ENCODE results near the gene SHKBP1. TPM values are rescaled to one million over a fixed set of nuclear protein-coding genes. Genes with fewer than 3 reads are reported as not detected.

SHKBP1 gene
- total RNA-seq, 2 donors from 2014 or later, result 131 to 149 TPM

GRCh38 chr19:40626918-40627317 is 50.2 kb downstream of the SHKBP1 start:
- DNase-seq (ENCODE audit: low spot score), result no peak
- Mint-ChIP-seq H3K4me1 (ENCODE audit: low read depth in 2 of 2) (peaks cover 10 to 19% of the 10 kb centered on the region in 2 donors), H3K27me3 (no peaks in the 10 kb centered on the region), H3K9me3 (no peaks in the 10 kb centered on the region), H3K27ac (peak overlapping the region in 1 of 2 donors; percentile 23), H3K36me3 (peaks cover 12% of the 10 kb centered on the region), H3K4me3 (no peak overlapping the region)
- no peak for ATAC-seq

GRCh38 chr19:40627486-40628279 is 51.0 kb downstream of the SHKBP1 start:
- DNase-seq (ENCODE audit: low spot score) (no peak), ATAC-seq (peak; percentile 22 to 25)
- Mint-ChIP-seq H3K36me3 (peaks cover 12% of the 10 kb centered on the region), H3K9me3 (no peaks in the 10 kb centered on the region), H3K4me3 (no peak overlapping the region), H3K27ac (no peak overlapping the region), H3K4me1 (ENCODE audit: low read depth in 2 of 2) (peaks cover 10 to 19% of the 10 kb centered on the region in 2 donors), H3K27me3 (no peaks in the 10 kb centered on the region)

GRCh38 chr19:40629346-40629745 is 52.7 kb downstream of the SHKBP1 start:
- ATAC-seq (peak in 1 of 2 donors; percentile 29), DNase-seq (ENCODE audit: low spot score) (no peak)
- Mint-ChIP-seq H3K36me3 (peaks cover 12% of the 10 kb centered on the region), H3K27ac (no peak overlapping the region), H3K4me1 (ENCODE audit: low read depth in 2 of 2) (peaks cover 15 to 19% of the 10 kb centered on the region in 2 donors), H3K4me3 (no peak overlapping the region), H3K9me3 (no peaks in the 10 kb centered on the region), H3K27me3 (peaks cover 0 to under 1% of the 10 kb centered on the region in 2 donors)

- peaks cover 6% of the 10 kb centered on the region for H3K36me3 Mint-ChIP-seq
- peaks cover 0 to 5% of the 10 kb centered on the region in 2 donors for H3K27me3 Mint-ChIP-seq
- DNase-seq (ENCODE audit: low spot score) (no peak), ATAC-seq (no peak)
- peaks cover 8 to 11% of the 10 kb centered on the region in 2 donors for H3K4me1 Mint-ChIP-seq (ENCODE audit: low read depth in 2 of 2)
- no peak overlapping the region for H3K4me3 Mint-ChIP-seq
- no peaks in the 10 kb centered on the region for H3K9me3 Mint-ChIP-seq
- no peak overlapping the region for H3K27ac Mint-ChIP-seq
Observed at GRCh38 chr19:40630571-40631160, 54.0 kb downstream of the SHKBP1 start.

GRCh38 chr19:40632311-40633036 is 55.8 kb downstream of the SHKBP1 start:
- Mint-ChIP-seq H3K4me1 (ENCODE audit: low read depth in 2 of 2) (peaks cover 0 to 8% of the 10 kb centered on the region in 2 donors), H3K27me3 (peaks cover 0 to 6% of the 10 kb centered on the region in 2 donors), H3K27ac (no peak overlapping the region), H3K4me3 (no peak overlapping the region), H3K9me3 (no peaks in the 10 kb centered on the region), H3K36me3 (peaks cover 6% of the 10 kb centered on the region)
- DNase-seq (ENCODE audit: low spot score) (no peak), ATAC-seq (no peak)

GRCh38 chr19:40633207-40633606 is 56.5 kb downstream of the SHKBP1 start:
- H3K36me3 Mint-ChIP-seq, result peaks cover 6% of the 10 kb centered on the region
- H3K4me1 Mint-ChIP-seq (ENCODE audit: low read depth in 2 of 2), result peaks cover 0 to 8% of the 10 kb centered on the region in 2 donors
- ATAC-seq (no peak), DNase-seq (ENCODE audit: low spot score) (no peak)
- peak overlapping the region in 1 of 2 donors; percentile 18 for H3K27ac Mint-ChIP-seq
- H3K27me3 Mint-ChIP-seq, result peaks cover 0 to 6% of the 10 kb centered on the region in 2 donors
- H3K4me3 Mint-ChIP-seq, result no peak overlapping the region
- no peaks in the 10 kb centered on the region for H3K9me3 Mint-ChIP-seq

- Mint-ChIP-seq H3K27ac (no peak overlapping the region), H3K4me1 (ENCODE audit: low read depth in 2 of 2) (peaks cover 0 to 8% of the 10 kb centered on the region in 2 donors), H3K9me3 (no peaks in the 10 kb centered on the region), H3K36me3 (no peaks in the 10 kb centered on the region), H3K4me3 (no peak overlapping the region), H3K27me3 (peaks cover 0 to 6% of the 10 kb centered on the region in 2 donors)
- DNase-seq (ENCODE audit: low spot score) (no peak), ATAC-seq (no peak)
Observed at GRCh38 chr19:40638327-40638726, 61.7 kb downstream of the SHKBP1 start.

- peaks cover 0 to 1% of the 10 kb centered on the region in 2 donors for H3K4me1 Mint-ChIP-seq (ENCODE audit: low read depth in 2 of 2)
- ATAC-seq (no peak), DNase-seq (ENCODE audit: low spot score) (no peak)
- H3K27ac Mint-ChIP-seq, result no peak overlapping the region
- no peaks in the 10 kb centered on the region for H3K36me3 Mint-ChIP-seq
- peaks cover 0 to 2% of the 10 kb centered on the region in 2 donors for H3K27me3 Mint-ChIP-seq
- H3K4me3 Mint-ChIP-seq, result no peak overlapping the region
- no peaks in the 10 kb centered on the region for H3K9me3 Mint-ChIP-seq
Observed at GRCh38 chr19:40639638-40639982, 62.9 kb downstream of the SHKBP1 start.

GRCh38 chr19:40640744-40641143 is 64.1 kb downstream of the SHKBP1 start:
- Mint-ChIP-seq H3K4me1 (ENCODE audit: low read depth in 2 of 2) (no peaks in the 10 kb centered on the region), H3K36me3 (no peaks in the 10 kb centered on the region), H3K27ac (no peak overlapping the region), H3K9me3 (no peaks in the 10 kb centered on the region), H3K27me3 (no peaks in the 10 kb centered on the region), H3K4me3 (no peak overlapping the region)
- DNase-seq (ENCODE audit: low spot score) (no peak), ATAC-seq (no peak)

Other genes starting within 250 kb of the SHKBP1 start
- 10 to 100 TPM; 18.1 to 33.5 TPM for gene C19orf47, start 228.5 kb upstream of the SHKBP1 start, total RNA-seq
- gene PLD3, start 228.2 kb upstream of the SHKBP1 start, total RNA-seq, result 10 to 100 TPM; 67.4 to 92.0 TPM
- not detected for gene HIPK4, start 186.7 kb upstream of the SHKBP1 start, total RNA-seq
- gene PRX, start 163.5 kb upstream of the SHKBP1 start, total RNA-seq, result under 1 TPM; 0.48 to 0.78 TPM
- 10 to 100 TPM; 11.2 to 21.5 TPM for gene SERTAD1, start 150.9 kb upstream of the SHKBP1 start, total RNA-seq
- gene SERTAD3, start 132.5 kb upstream of the SHKBP1 start, total RNA-seq, result 10 to 100 TPM; 12.8 to 13.2 TPM
- 1 to 10 TPM; 4.6 to 5.3 TPM for gene BLVRB, start 111.1 kb upstream of the SHKBP1 start, total RNA-seq
- gene SPTBN4, start 109.9 kb upstream of the SHKBP1 start, total RNA-seq, result not detected
- 10 to 100 TPM; 28.1 to 59.0 TPM for gene LTBP4, start 24.5 kb downstream of the SHKBP1 start, total RNA-seq
- gene NUMBL, start 113.8 kb downstream of the SHKBP1 start, total RNA-seq, result 10 to 100 TPM in 1 of 2 donors, 1 to 10 TPM in 1; 6.6 to 13.9 TPM
- gene COQ8B, start 140.0 kb downstream of the SHKBP1 start, total RNA-seq, result 10 to 100 TPM; 28.7 to 41.7 TPM
- gene ITPKC, start 140.2 kb downstream of the SHKBP1 start, total RNA-seq, result 10 to 100 TPM in 1 of 2 donors, 1 to 10 TPM in 1; 9.0 to 10.3 TPM
- gene ACTMAP, start 173.6 kb downstream of the SHKBP1 start, total RNA-seq, result 10 to 100 TPM; 10.9 to 16.6 TPM
- gene SNRPA, start 174.3 kb downstream of the SHKBP1 start, total RNA-seq, result 100 to 1,000 TPM in 1 of 2 donors, 10 to 100 TPM in 1; 95.5 to 191 TPM
- 1 to 10 TPM; 1.1 to 2.4 TPM for gene MIA, start 198.6 kb downstream of the SHKBP1 start, total RNA-seq
- 100 to 1,000 TPM in 1 of 2 donors, 10 to 100 TPM in 1; 83.3 to 128 TPM for gene RAB4B, start 201.4 kb downstream of the SHKBP1 start, total RNA-seq
- gene EGLN2, start 222.3 kb downstream of the SHKBP1 start, total RNA-seq, result 100 to 1,000 TPM; 119 to 136 TPM